ENCODE data around the gene MRPL40. TPM values are rescaled to one million over a fixed set of nuclear protein-coding genes. Genes with fewer than 3 reads are reported as not detected.
A peak's percentile ranks its signal among the peaks of the same experiment; 100 is the strongest.

MRPL40 gene
- total and polyA plus RNA-seq, 2 donors: 17.4 to 33.3 TPM

- no peak for DNase-seq (ENCODE audit: extremely low spot score)
- Histone ChIP-seq H3K4me1 (ENCODE audit: insufficient read depth) (no peaks in the 10 kb centered on the region), H3K36me3 (ENCODE audit: insufficient read depth) (peaks cover 19% of the 10 kb centered on the region), H3K4me3 (ENCODE audit: low read depth, low read length) (no peak overlapping the region), H3K27ac (ENCODE audit: low read depth) (no peak overlapping the region)
- 95% methylated on average over 9 of the region's 9 CpGs for WGBS
Observed at GRCh38 chr22:19466848-19467752, 34.8 kb downstream of the MRPL40 start.

- WGBS: 91% methylated on average over 6 of the region's 6 CpGs
- no peak for DNase-seq (ENCODE audit: extremely low spot score)
- Histone ChIP-seq H3K27ac (ENCODE audit: low read depth) (no peak overlapping the region), H3K36me3 (ENCODE audit: insufficient read depth) (peaks cover 19% of the 10 kb centered on the region), H3K4me3 (ENCODE audit: low read depth, low read length) (no peak overlapping the region), H3K4me1 (ENCODE audit: insufficient read depth) (no peaks in the 10 kb centered on the region)
Observed at GRCh38 chr22:19467912-19468311, 35.6 kb downstream of the MRPL40 start.

- no peak overlapping the region for H3K27ac ChIP-seq (ENCODE audit: low read depth)
- no peaks in the 10 kb centered on the region for H3K4me1 ChIP-seq (ENCODE audit: insufficient read depth)
- no peak for DNase-seq (ENCODE audit: extremely low spot score)
- 92% methylated on average over 7 of the region's 7 CpGs for WGBS
- no peak overlapping the region for H3K4me3 ChIP-seq (ENCODE audit: low read depth, low read length)
- peaks cover 19% of the 10 kb centered on the region for H3K36me3 ChIP-seq (ENCODE audit: insufficient read depth)
Observed at GRCh38 chr22:19469421-19469820, 37.1 kb downstream of the MRPL40 start.

- peaks cover 19% of the 10 kb centered on the region for H3K36me3 ChIP-seq (ENCODE audit: insufficient read depth)
- DNase-seq (ENCODE audit: extremely low spot score): no peak
- WGBS: 98% methylated on average over 2 of the region's 2 CpGs
- no peak overlapping the region for H3K4me3 ChIP-seq (ENCODE audit: low read depth, low read length)
- H3K4me1 ChIP-seq (ENCODE audit: insufficient read depth): no peaks in the 10 kb centered on the region
- H3K27ac ChIP-seq (ENCODE audit: low read depth): no peak overlapping the region
Observed at GRCh38 chr22:19470010-19470409, 37.7 kb downstream of the MRPL40 start.

- Histone ChIP-seq H3K27ac (ENCODE audit: low read depth) (no peak overlapping the region), H3K36me3 (ENCODE audit: insufficient read depth) (peaks cover 19% of the 10 kb centered on the region), H3K4me3 (ENCODE audit: low read depth, low read length) (no peak overlapping the region), H3K4me1 (ENCODE audit: insufficient read depth) (no peaks in the 10 kb centered on the region)
- WGBS: 92% methylated on average over 11 of the region's 11 CpGs
- no peak for DNase-seq (ENCODE audit: extremely low spot score)
Observed at GRCh38 chr22:19471572-19471971, 39.2 kb downstream of the MRPL40 start.

- Histone ChIP-seq H3K27ac (ENCODE audit: low read depth) (no peak overlapping the region), H3K4me1 (ENCODE audit: insufficient read depth) (no peaks in the 10 kb centered on the region), H3K36me3 (ENCODE audit: insufficient read depth) (peaks cover 16% of the 10 kb centered on the region), H3K4me3 (ENCODE audit: low read depth, low read length) (no peak overlapping the region)
- 91% methylated on average over 8 of the region's 8 CpGs for WGBS
- DNase-seq (ENCODE audit: extremely low spot score): no peak
Observed at GRCh38 chr22:19472233-19472632, 39.9 kb downstream of the MRPL40 start.

GRCh38 chr22:19473578-19473977, 41.2 kb downstream of the MRPL40 start:
- no peak overlapping the region for H3K27ac ChIP-seq (ENCODE audit: low read depth)
- H3K36me3 ChIP-seq (ENCODE audit: insufficient read depth): peaks cover 12% of the 10 kb centered on the region
- no peaks in the 10 kb centered on the region for H3K4me1 ChIP-seq (ENCODE audit: insufficient read depth)
- no peak for DNase-seq (ENCODE audit: extremely low spot score)
- H3K4me3 ChIP-seq (ENCODE audit: low read depth, low read length): no peak overlapping the region
- WGBS: 82% methylated on average over 3 of the region's 3 CpGs

GRCh38 chr22:19476023-19476422, 43.7 kb downstream of the MRPL40 start:
- DNase-seq (ENCODE audit: extremely low spot score): no peak
- 80% methylated on average over 3 of the region's 3 CpGs for WGBS
- no peak overlapping the region for H3K4me3 ChIP-seq (ENCODE audit: low read depth, low read length)
- H3K4me1 ChIP-seq (ENCODE audit: insufficient read depth): no peaks in the 10 kb centered on the region
- H3K27ac ChIP-seq (ENCODE audit: low read depth): no peak overlapping the region
- peaks cover 3% of the 10 kb centered on the region for H3K36me3 ChIP-seq (ENCODE audit: insufficient read depth)

GRCh38 chr22:19477321-19478044, 45.1 kb downstream of the MRPL40 start:
- no peak overlapping the region for H3K27ac ChIP-seq (ENCODE audit: low read depth)
- H3K4me1 ChIP-seq (ENCODE audit: insufficient read depth): no peaks in the 10 kb centered on the region
- no peak for DNase-seq (ENCODE audit: extremely low spot score)
- peak overlapping the region; percentile 81 for H3K4me3 ChIP-seq (ENCODE audit: low read depth, low read length)
- WGBS: 29% methylated on average over 5 of the region's 5 CpGs
- no peaks in the 10 kb centered on the region for H3K36me3 ChIP-seq (ENCODE audit: insufficient read depth)

GRCh38 chr22:19478045-19478900, 45.9 kb downstream of the MRPL40 start:
- DNase-seq (ENCODE audit: extremely low spot score): no peak
- H3K4me1 ChIP-seq (ENCODE audit: insufficient read depth): no peaks in the 10 kb centered on the region
- WGBS: 1% methylated on average over 31 of the region's 31 CpGs
- no peak overlapping the region for H3K27ac ChIP-seq (ENCODE audit: low read depth)
- H3K4me3 ChIP-seq (ENCODE audit: low read depth, low read length): peak overlapping the region; percentile 81
- H3K36me3 ChIP-seq (ENCODE audit: insufficient read depth): no peaks in the 10 kb centered on the region

- WGBS: under 1% methylated on average over 42 of the region's 42 CpGs
- DNase-seq (ENCODE audit: extremely low spot score): no peak
Observed at GRCh38 chr22:19478901-19479354, 46.6 kb downstream of the MRPL40 start, which contains the start of gene UFD1. TSS of gene UFD1 (minus strand) at chr22:19479193. CDS start at chr22:19479085, 108 bp downstream.

GRCh38 chr22:19479355-19480172, 47.2 kb downstream of the MRPL40 start, which contains the start of gene CDC45:
TSS of gene CDC45 (plus strand) at chr22:19479920. CDS start at chr22:19479969, 49 bp downstream.
- WGBS: under 1% methylated on average over 50 of the region's 50 CpGs
- no peaks in the 10 kb centered on the region for H3K36me3 ChIP-seq (ENCODE audit: insufficient read depth)
- DNase-seq (ENCODE audit: extremely low spot score): peak; percentile 99
- H3K27ac ChIP-seq (ENCODE audit: low read depth): peak within 1 kb of the TSS; percentile 97
- no peaks in the 10 kb centered on the region for H3K4me1 ChIP-seq (ENCODE audit: insufficient read depth)
- H3K4me3 ChIP-seq (ENCODE audit: low read depth, low read length): peak within 1 kb of the TSS; percentile 81

More at GRCh38 chr22:19478901-19479354, 46.6 kb downstream of the MRPL40 start, which contains the start of gene UFD1:
- H3K4me3 ChIP-seq (ENCODE audit: low read depth, low read length): peak within 1 kb of the TSS; percentile 81
- no peaks in the 10 kb centered on the region for H3K36me3 ChIP-seq (ENCODE audit: insufficient read depth)
- H3K27ac ChIP-seq (ENCODE audit: low read depth): peak within 1 kb of the TSS; percentile 97
- no peaks in the 10 kb centered on the region for H3K4me1 ChIP-seq (ENCODE audit: insufficient read depth)

Data from urinary bladder (tissue), 4 donors.